Hepatocyte (in vitro differentiated cells): ENCODE results near the gene COL4A2.

Source experiments
- CTCF ChIP-seq: fragments of 200-600 bp; sonication (generic); IDR thresholded peaks from 2 replicates; pipeline ENCODE4 v1.5.1; 2016; ENCODE audit warnings: antibody characterized with exemption, mild to moderate bottlenecking; ENCODE audit not compliant: poor library complexity
- EZH2 ChIP-seq: fragments of 200-600 bp; sonication (generic); IDR thresholded peaks from 2 replicates; pipeline ENCODE4 v1.6.1; 2016; ENCODE audit warnings: antibody characterized with exemption, mild to moderate bottlenecking, borderline replicate concordance

- TF ChIP-seq CTCF: no peak
- no peak for TF ChIP-seq EZH2
Observed at GRCh38 chr13:110484290-110485048, 177.4 kb downstream of the COL4A2 start.
